Measurements from ENCODE around the gene BZW2. TPM values are rescaled to one million over a fixed set of nuclear protein-coding genes. Genes with fewer than 3 reads are reported as not detected.

Gene BZW2
- total and polyA plus RNA-seq, 2 of the 13 experiments (the other 11 are each of a cell fraction or from before 2014, with no cell fraction given), result 21.8 to 95.2 TPM

DNA sequence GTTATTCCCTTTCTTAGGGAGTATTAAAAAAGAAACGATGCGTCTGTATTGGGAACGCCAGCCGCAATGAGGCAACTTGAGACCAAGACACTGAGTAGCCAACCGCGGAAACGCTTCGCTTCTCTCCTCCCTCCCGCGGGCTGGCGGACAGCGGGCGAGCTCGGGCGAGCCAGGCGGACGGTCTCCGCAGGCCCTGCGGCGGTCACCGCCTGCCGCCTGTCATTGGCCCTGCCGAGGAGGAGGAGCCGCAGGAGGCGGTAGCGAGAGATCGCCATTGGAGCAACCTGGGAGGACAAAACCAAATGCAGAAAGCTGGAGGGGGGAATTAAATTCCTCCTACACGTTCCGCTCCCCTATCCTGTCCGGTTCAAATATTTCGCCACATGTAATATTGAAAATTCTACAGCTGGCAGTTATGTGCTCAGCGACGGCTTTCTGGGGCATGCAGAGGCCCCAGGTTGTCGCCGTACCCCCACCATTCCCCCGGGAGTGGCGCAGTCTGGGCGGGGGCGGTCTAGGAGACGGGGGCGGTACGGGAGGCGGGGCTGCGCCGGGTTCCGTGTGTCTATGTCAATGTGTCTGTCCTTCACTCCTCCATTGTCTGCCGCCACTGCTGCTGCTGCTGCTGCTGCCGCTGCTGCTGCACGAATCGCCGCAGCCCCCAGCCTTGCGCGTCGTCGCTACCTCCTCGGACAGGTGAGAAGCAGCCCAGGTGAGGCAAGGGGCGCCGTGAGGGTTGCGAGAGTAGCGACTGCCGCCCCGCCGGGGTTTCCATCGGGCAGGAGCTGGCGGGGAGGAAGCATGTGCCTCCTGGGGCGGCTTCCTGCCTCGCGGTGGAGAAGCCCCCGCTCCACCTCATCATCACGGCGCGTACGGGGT lies at the start of gene BZW2, which contains the start of gene ANKMY2 (continued):
- peak; percentile 81 for TF ChIP-seq ZNF317 (CRISPR knock-in tag; IDR thresholded peaks at IDR 0.05)
- TF ChIP-seq, protein P1, sequence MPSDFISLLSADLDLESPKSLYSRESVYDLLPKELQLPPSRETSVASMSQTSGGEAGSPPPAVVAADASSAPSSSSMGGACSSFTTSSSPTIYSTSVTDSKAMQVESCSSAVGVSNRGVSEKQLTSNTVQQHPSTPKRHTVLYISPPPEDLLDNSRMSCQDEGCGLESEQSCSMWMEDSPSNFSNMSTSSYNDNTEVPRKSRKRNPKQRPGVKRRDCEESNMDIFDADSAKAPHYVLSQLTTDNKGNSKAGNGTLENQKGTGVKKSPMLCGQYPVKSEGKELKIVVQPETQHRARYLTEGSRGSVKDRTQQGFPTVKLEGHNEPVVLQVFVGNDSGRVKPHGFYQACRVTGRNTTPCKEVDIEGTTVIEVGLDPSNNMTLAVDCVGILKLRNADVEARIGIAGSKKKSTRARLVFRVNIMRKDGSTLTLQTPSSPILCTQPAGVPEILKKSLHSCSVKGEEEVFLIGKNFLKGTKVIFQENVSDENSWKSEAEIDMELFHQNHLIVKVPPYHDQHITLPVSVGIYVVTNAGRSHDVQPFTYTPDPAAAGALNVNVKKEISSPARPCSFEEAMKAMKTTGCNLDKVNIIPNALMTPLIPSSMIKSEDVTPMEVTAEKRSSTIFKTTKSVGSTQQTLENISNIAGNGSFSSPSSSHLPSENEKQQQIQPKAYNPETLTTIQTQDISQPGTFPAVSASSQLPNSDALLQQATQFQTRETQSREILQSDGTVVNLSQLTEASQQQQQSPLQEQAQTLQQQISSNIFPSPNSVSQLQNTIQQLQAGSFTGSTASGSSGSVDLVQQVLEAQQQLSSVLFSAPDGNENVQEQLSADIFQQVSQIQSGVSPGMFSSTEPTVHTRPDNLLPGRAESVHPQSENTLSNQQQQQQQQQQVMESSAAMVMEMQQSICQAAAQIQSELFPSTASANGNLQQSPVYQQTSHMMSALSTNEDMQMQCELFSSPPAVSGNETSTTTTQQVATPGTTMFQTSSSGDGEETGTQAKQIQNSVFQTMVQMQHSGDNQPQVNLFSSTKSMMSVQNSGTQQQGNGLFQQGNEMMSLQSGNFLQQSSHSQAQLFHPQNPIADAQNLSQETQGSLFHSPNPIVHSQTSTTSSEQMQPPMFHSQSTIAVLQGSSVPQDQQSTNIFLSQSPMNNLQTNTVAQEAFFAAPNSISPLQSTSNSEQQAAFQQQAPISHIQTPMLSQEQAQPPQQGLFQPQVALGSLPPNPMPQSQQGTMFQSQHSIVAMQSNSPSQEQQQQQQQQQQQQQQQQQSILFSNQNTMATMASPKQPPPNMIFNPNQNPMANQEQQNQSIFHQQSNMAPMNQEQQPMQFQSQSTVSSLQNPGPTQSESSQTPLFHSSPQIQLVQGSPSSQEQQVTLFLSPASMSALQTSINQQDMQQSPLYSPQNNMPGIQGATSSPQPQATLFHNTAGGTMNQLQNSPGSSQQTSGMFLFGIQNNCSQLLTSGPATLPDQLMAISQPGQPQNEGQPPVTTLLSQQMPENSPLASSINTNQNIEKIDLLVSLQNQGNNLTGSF (CRISPR knock-in tag; IDR thresholded peaks at IDR 0.05), result peak; percentile 84; the same call in 1 of the 2 replicates
- TF ChIP-seq NR2F2 (IDR thresholded peaks at IDR 0.05; ENCODE audit: borderline replicate concordance, low read depth), result no peak; the same call in 1 of the 2 replicates
- TF ChIP-seq, protein P2, sequence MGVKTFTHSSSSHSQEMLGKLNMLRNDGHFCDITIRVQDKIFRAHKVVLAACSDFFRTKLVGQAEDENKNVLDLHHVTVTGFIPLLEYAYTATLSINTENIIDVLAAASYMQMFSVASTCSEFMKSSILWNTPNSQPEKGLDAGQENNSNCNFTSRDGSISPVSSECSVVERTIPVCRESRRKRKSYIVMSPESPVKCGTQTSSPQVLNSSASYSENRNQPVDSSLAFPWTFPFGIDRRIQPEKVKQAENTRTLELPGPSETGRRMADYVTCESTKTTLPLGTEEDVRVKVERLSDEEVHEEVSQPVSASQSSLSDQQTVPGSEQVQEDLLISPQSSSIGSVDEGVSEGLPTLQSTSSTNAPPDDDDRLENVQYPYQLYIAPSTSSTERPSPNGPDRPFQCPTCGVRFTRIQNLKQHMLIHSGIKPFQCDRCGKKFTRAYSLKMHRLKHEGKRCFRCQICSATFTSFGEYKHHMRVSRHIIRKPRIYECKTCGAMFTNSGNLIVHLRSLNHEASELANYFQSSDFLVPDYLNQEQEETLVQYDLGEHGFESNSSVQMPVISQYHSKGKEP (CRISPR knock-in tag; IDR thresholded peaks at IDR 0.05), result no peak
- peak; percentile 40; the same call in 1 of the 2 replicates for TF ChIP-seq ZNF567 (CRISPR knock-in tag; IDR thresholded peaks at IDR 0.05; ENCODE audit: borderline replicate concordance)
- TF ChIP-seq KLF15 (CRISPR knock-in tag; IDR thresholded peaks at IDR 0.05; ENCODE audit: borderline replicate concordance), result peak; percentile 26; the same call in 1 of the 2 replicates
- no peak for TF ChIP-seq THYN1 (CRISPR knock-in tag; IDR thresholded peaks at IDR 0.05; ENCODE audit: borderline replicate concordance, low read depth)
- no peak for TF ChIP-seq SMARCE1 (IDR thresholded peaks at IDR 0.05; ENCODE audit: borderline replicate concordance)
- TF ChIP-seq, protein P3, sequence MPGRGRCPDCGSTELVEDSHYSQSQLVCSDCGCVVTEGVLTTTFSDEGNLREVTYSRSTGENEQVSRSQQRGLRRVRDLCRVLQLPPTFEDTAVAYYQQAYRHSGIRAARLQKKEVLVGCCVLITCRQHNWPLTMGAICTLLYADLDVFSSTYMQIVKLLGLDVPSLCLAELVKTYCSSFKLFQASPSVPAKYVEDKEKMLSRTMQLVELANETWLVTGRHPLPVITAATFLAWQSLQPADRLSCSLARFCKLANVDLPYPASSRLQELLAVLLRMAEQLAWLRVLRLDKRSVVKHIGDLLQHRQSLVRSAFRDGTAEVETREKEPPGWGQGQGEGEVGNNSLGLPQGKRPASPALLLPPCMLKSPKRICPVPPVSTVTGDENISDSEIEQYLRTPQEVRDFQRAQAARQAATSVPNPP (CRISPR knock-in tag; IDR thresholded peaks at IDR 0.05), result 0 out of 2 replicates have a peak, but pooled peaks have one; percentile 22
- peak; percentile 59 for TF ChIP-seq GATAD1 (CRISPR knock-in tag; IDR thresholded peaks at IDR 0.05)
- TF ChIP-seq REPIN1 (CRISPR knock-in tag; IDR thresholded peaks at IDR 0.05; ENCODE audit: borderline replicate concordance, low read depth), result peak; percentile 53; the same call in 1 of the 2 replicates
- peak; percentile 84 for TF ChIP-seq YY1 (IDR thresholded peaks at IDR 0.05; ENCODE audit: insufficient read depth, insufficient replicate concordance, low read depth, low read length)
- TF ChIP-seq ZNF382 (CRISPR knock-in tag; IDR thresholded peaks at IDR 0.05; ENCODE audit: borderline replicate concordance), result no peak
- TF ChIP-seq ZNF550 (CRISPR knock-in tag; IDR thresholded peaks at IDR 0.05; ENCODE audit: borderline replicate concordance), result no peak
